ENCODE results near the gene KNSTRN. TPM values are rescaled to one million over a fixed set of nuclear protein-coding genes. Genes with fewer than 3 reads are reported as not detected.
A peak's percentile ranks its signal among the peaks of the same experiment; 100 is the strongest.

Gene KNSTRN
- total and polyA plus RNA-seq, 2 of the 8 experiments (the other 6 are each of a cell fraction or from before 2014, with no cell fraction given): 25.1 to 79.4 TPM

- TF ChIP-seq CREB1 (IDR thresholded peaks at IDR 0.05) (peak; percentile 95), YY1 (IDR thresholded peaks at IDR 0.05; ENCODE audit: low read depth, low read length) (peak; percentile 53; the same call in 1 of the 2 replicates), GTF2F1 (IDR thresholded peaks at IDR 0.05; ENCODE audit: borderline replicate concordance, low read depth, low read length) (peak; percentile 19; the same call in 1 of the 2 replicates), GABPA (IDR thresholded peaks at IDR 0.05; ENCODE audit: borderline replicate concordance, insufficient read depth, low read length) (peak; percentile 57; the same call in 1 of the 2 replicates)
Observed at GRCh38 chr15:40367686-40368611, 14.6 kb upstream of the KNSTRN start (continued).

Measured in H1 (cell line).